Osteoblast (primary cell): ENCODE measurements around the gene OPCML. TPM values are rescaled to one million over a fixed set of nuclear protein-coding genes. Genes with fewer than 3 reads are reported as not detected.

Experiments
- DNase-seq: peaks from one replicate; pipeline ENCODE4 v3.0.0; 2011; ENCODE audit warnings: low spot score, mixed read lengths; ENCODE audit not compliant: insufficient read length; ENCODE audit errors: missing footprints
- H2AFZ ChIP-seq: 2 replicates; pipeline ENCODE4 v1.6.0; 2011; ENCODE audit warnings: mild to moderate bottlenecking, low read length
- H3K27ac ChIP-seq: 2 replicates; pipeline ENCODE4 v1.5.1; 2011; ENCODE audit warnings: mild to moderate bottlenecking, low read depth, low read length, moderate library complexity
- H3K27me3 ChIP-seq: 2 replicates; pipeline ENCODE4 v1.6.0; 2012; ENCODE audit warnings: mild to moderate bottlenecking, control low read depth, inconsistent platforms, low read length, moderate library complexity; ENCODE audit not compliant: insufficient read depth
- H3K36me3 ChIP-seq: 2 replicates; pipeline ENCODE4 v1.5.1; 2011; ENCODE audit warnings: mild to moderate bottlenecking, low read length, control low read depth, moderate library complexity; ENCODE audit not compliant: insufficient read depth
- H3K4me1 ChIP-seq: 2 replicates; pipeline ENCODE4 v1.5.1; 2011; ENCODE audit warnings: mild to moderate bottlenecking, low read length, control low read depth, moderate library complexity; ENCODE audit not compliant: insufficient read depth
- H3K4me2 ChIP-seq: 2 replicates; pipeline ENCODE4 v1.6.0; 2011; ENCODE audit warnings: mild to moderate bottlenecking, low read length; ENCODE audit not compliant: insufficient read depth
- H3K4me3 ChIP-seq: fragments of 200-600 bp; sonication (generic); 3 replicates; pipeline ENCODE4 v1.5.1; 2012; ENCODE audit warnings: mild to moderate bottlenecking, low read length, inconsistent platforms; ENCODE audit not compliant: insufficient read depth
- H3K79me2 ChIP-seq: 2 replicates; pipeline ENCODE4 v1.6.0; 2012; ENCODE audit warnings: mild to moderate bottlenecking, low read length, control low read depth, inconsistent platforms; ENCODE audit not compliant: insufficient read depth
- H3K9me3 ChIP-seq: 2 replicates; pipeline ENCODE4 v1.5.1; 2011; ENCODE audit warnings: low read depth, low read length, control low read depth
- H4K20me1 ChIP-seq: 2 replicates; pipeline ENCODE4 v1.6.0; 2012; ENCODE audit warnings: mild to moderate bottlenecking, low read length, control low read depth; ENCODE audit not compliant: insufficient read depth
- total RNA-seq: library from RNA; depleted of rRNA; stranded (reverse); fragments of >200 nt; gene quantifications from 2 replicates; pipeline ENCODE4 v1.2.3, GENCODE V29; 2012
- TF ChIP-seq, protein P1 (sequence below): IDR thresholded peaks from 2 replicates; pipeline ENCODE4 v1.5.1; 2011; ENCODE audit warnings: mild to moderate bottlenecking, low read depth, low read length, moderate library complexity; ENCODE audit errors: extremely low read depth

The OPCML gene
- total RNA-seq, 1 donor, result 0.36 TPM

DNA sequence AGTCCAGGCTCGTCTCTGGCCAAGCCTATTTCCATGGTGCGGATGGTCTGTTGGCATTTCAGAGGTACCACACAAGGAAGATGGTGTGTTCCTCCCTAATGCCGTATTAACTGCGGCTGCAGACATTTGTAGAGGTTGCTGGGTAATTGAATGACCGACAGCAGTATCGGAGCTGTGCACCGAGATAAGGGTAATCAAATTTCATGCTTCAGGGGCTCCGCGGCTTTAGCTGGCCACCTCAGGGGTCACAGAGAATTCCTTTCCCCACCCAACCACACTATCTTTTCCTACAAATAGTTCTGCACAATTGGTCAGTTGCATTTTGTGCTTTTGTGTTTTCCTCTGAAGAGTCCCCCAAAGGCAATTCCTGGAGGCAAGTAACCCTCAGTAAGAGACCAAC, 297.4 kb downstream of the OPCML start:
- no peaks in the 10 kb centered on the region for H4K20me1 ChIP-seq
- H3K27me3 ChIP-seq, result no peaks in the 10 kb centered on the region
- no peak overlapping the region for H3K4me3 ChIP-seq
- H2AFZ ChIP-seq, result no peak overlapping the region
- no peaks in the 10 kb centered on the region for H3K79me2 ChIP-seq
- H3K27ac ChIP-seq, result no peak overlapping the region
- no peak for DNase-seq
- H3K4me1 ChIP-seq, result no peaks in the 10 kb centered on the region
- no peaks in the 10 kb centered on the region for H3K36me3 ChIP-seq
- H3K4me2 ChIP-seq, result no peak overlapping the region
- H3K9me3 ChIP-seq, result no peaks in the 10 kb centered on the region
- TF ChIP-seq, protein P1, sequence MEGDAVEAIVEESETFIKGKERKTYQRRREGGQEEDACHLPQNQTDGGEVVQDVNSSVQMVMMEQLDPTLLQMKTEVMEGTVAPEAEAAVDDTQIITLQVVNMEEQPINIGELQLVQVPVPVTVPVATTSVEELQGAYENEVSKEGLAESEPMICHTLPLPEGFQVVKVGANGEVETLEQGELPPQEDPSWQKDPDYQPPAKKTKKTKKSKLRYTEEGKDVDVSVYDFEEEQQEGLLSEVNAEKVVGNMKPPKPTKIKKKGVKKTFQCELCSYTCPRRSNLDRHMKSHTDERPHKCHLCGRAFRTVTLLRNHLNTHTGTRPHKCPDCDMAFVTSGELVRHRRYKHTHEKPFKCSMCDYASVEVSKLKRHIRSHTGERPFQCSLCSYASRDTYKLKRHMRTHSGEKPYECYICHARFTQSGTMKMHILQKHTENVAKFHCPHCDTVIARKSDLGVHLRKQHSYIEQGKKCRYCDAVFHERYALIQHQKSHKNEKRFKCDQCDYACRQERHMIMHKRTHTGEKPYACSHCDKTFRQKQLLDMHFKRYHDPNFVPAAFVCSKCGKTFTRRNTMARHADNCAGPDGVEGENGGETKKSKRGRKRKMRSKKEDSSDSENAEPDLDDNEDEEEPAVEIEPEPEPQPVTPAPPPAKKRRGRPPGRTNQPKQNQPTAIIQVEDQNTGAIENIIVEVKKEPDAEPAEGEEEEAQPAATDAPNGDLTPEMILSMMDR, result no peak

- Histone ChIP-seq H3K27me3 (no peaks in the 10 kb centered on the region), H3K4me3 (no peak overlapping the region), H3K79me2 (no peaks in the 10 kb centered on the region), H3K36me3 (no peaks in the 10 kb centered on the region), H3K4me1 (no peaks in the 10 kb centered on the region), H3K4me2 (no peak overlapping the region), H2AFZ (no peak overlapping the region), H3K27ac (no peak overlapping the region), H4K20me1 (no peaks in the 10 kb centered on the region), H3K9me3 (no peaks in the 10 kb centered on the region)
- no peak for DNase-seq
- TF ChIP-seq, protein P1, result no peak
Observed at GRCh38 chr11:133232665-133233064, 299.6 kb downstream of the OPCML start.

GRCh38 chr11:133230431-133230830, 301.9 kb downstream of the OPCML start:
- Histone ChIP-seq H3K79me2 (no peaks in the 10 kb centered on the region), H3K27ac (no peak overlapping the region), H3K4me2 (no peak overlapping the region), H3K27me3 (no peaks in the 10 kb centered on the region), H3K36me3 (no peaks in the 10 kb centered on the region), H2AFZ (no peak overlapping the region), H3K9me3 (no peaks in the 10 kb centered on the region), H4K20me1 (no peaks in the 10 kb centered on the region), H3K4me3 (no peak overlapping the region), H3K4me1 (no peaks in the 10 kb centered on the region)
- no peak for DNase-seq
- TF ChIP-seq, protein P1, result no peak

GRCh38 chr11:133228471-133229329, 303.6 kb downstream of the OPCML start:
- no peak overlapping the region for H3K27ac ChIP-seq
- no peaks in the 10 kb centered on the region for H3K27me3 ChIP-seq
- H3K4me2 ChIP-seq, result no peak overlapping the region
- no peak overlapping the region for H2AFZ ChIP-seq
- H3K4me3 ChIP-seq, result no peak overlapping the region
- DNase-seq, result no peak
- H3K4me1 ChIP-seq, result no peaks in the 10 kb centered on the region
- no peaks in the 10 kb centered on the region for H3K36me3 ChIP-seq
- TF ChIP-seq, protein P1, result no peak
- H3K9me3 ChIP-seq, result no peaks in the 10 kb centered on the region
- H3K79me2 ChIP-seq, result no peaks in the 10 kb centered on the region
- H4K20me1 ChIP-seq, result no peaks in the 10 kb centered on the region
